HepG2 (cell line): ENCODE measurements around the gene MTIF3.

Experiments
- CEBPB ChIP-seq: IDR thresholded peaks from 2 replicates; pipeline ENCODE4 v1.6.1; 2011; ENCODE audit warnings: low read depth, low read length, improper control_type of control experiment, borderline replicate concordance
- CREM ChIP-seq, 2 experiments: sonication (generic) in 1 of 2; formaldehyde crosslinking in 1 of 2; IDR thresholded peaks; 2 replicates each; pipeline versions ENCODE4 v1.4.0 to v1.6.1; 2016 to 2020; ENCODE audit warnings: antibody characterized with exemption in 1 of 2, mild to moderate bottlenecking in 1 of 2, missing genetic modification reagents in 1 of 2
- CTCF ChIP-seq: sonication (generic); formaldehyde crosslinking; IDR thresholded peaks from 2 replicates; pipeline ENCODE4 v1.5.0; 2020; ENCODE audit warnings: mild to moderate bottlenecking, missing genetic modification reagents, moderate library complexity
- ETV6 ChIP-seq: sonication (generic); formaldehyde crosslinking; conservative IDR thresholded peaks from 2 replicates; pipeline ENCODE4 v1.4.0; 2020; ENCODE audit warnings: missing genetic modification reagents
- NONO ChIP-seq, 2 experiments: fragments of 450-650 bp in 1 of 2; sonication (generic) in 1 of 2; formaldehyde crosslinking in 1 of 2; IDR thresholded peaks in 1 of 2; conservative IDR thresholded peaks in 1 of 2; 2 replicates each; pipeline versions ENCODE4 v1.6.1 to v1.8.0; 2017 to 2022; ENCODE audit warnings: mild to moderate bottlenecking in 1 of 2, missing genetic modification reagents in 1 of 2, moderate library complexity in 1 of 2
- POLR2AphosphoS2 ChIP-seq: IDR thresholded peaks from 2 replicates; pipeline ENCODE4 v1.6.1; 2011; ENCODE audit warnings: low read depth, low read length, improper control_type of control experiment
- ZBTB33 ChIP-seq: sonication (generic); formaldehyde crosslinking; IDR thresholded peaks from 2 replicates; pipeline ENCODE4 v1.4.0; 2020; ENCODE audit warnings: missing genetic modification reagents
- ZFP62 ChIP-seq: sonication (generic); formaldehyde crosslinking; IDR thresholded peaks from 2 replicates; pipeline ENCODE4 v1.4.0; 2020; ENCODE audit warnings: missing genetic modification reagents
- ZNF720 ChIP-seq: sonication (generic); formaldehyde crosslinking; IDR thresholded peaks from 2 replicates; pipeline ENCODE4 v1.4.0; 2020; ENCODE audit warnings: missing genetic modification reagents

GRCh38 chr13:27425158-27425917 is 25.0 kb downstream of the MTIF3 start:
- TF ChIP-seq ZNF720 (CRISPR knock-in tag) (no peak), CTCF (CRISPR knock-in tag) (no peak), ZBTB33 (CRISPR knock-in tag) (no peak), CREM (IDR thresholded peaks at IDR 0.05) (no peak), CREM (CRISPR knock-in tag; IDR thresholded peaks at IDR 0.05) (no peak), ZFP62 (no peak), POLR2AphosphoS2 (no peak), NONO (IDR thresholded peaks at IDR 0.05) (no peak), NONO (CRISPR knock-in tag; conservative IDR thresholded peaks at IDR 0.05) (no peak), CEBPB (no peak), ETV6 (CRISPR knock-in tag) (no peak)
